ENCODE data around the gene TGM4.

Gene TGM4

GRCh38 chr3:44880284-44880683 lies 5.9 kb downstream of the TGM4 start:
- DNase-seq (ENCODE audit: low spot score) = no peak

DNA sequence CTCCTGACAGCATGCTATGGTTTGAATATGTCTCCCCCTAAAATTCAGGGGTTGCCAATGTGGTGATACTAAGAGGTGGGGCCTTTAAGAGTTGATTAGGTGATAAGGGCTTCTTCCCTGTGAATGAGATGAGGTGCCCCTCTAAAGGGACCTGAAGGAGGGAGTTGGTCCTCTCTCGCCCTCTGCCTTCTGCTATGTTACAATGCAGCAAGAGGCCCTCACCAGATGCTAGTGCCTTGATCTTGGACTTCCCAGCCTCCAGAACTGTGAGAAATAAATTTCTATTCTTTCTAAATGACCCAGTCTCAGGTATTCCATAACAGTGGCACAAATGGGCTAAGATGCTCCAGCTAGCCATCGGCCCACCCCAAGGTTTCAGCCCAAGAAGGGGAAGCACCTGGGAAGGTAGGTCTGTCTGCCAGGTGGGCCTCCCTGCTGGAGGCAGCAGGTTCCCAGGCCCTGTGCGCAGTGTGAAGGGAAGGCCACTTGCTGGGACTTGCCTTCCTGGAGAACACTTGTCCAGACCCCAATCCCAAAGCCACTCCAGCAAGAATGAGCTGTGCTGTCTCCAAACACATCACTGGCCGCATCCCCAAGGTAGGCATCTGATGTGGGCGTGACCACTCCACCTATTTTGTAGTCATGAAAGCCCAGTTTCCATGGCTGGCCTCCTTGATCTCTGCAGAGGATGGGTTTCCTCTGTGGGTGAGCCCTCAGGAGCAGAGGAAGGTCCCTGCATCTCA lies 9.0 kb downstream of the TGM4 start:
- DNase-seq (ENCODE audit: low spot score) = no peak

- DNase-seq (ENCODE audit: low spot score) = no peak
These were observed 9.6 kb downstream of the TGM4 start for GRCh38 chr3:44883999-44884431.

DNA sequence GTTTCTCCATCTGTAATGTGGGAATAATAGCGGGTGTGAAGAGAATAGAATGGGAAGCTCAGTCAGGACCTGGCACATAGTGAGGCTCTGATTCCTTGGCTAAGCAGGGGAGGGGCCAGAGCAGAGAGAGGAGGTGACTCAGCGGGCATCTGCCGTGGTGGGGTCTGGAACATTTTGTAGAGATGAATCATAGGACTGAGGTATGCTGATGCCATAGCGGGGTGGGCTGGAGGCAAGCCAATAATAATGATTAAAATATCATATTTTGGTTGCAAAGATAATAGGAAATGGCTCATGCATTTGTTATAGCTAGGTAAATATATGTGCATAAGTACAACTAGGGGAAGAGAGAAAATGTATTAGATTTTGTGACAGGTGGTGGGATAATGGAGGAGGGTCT lies 11.2 kb downstream of the TGM4 start:
- no peak for DNase-seq (ENCODE audit: low spot score)

DNA sequence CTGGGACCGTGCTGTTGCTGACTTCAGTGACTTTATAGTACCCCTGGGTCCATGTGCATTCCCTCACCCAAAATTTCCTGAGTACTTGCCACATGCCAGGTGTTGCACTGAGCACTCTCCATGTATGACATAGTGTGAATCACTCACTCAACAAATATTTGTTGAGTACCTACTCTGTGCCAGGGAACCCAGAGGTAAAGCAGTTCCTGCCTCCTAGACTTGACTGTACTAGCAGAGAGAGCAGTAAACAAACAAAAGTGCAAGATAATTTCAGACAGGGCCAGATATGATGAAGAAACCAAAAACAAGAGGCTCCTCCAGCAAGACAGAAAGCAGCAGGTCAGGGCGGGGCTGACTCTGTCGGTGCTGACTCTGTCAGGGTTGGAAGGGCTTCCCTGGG lies 12.2 kb downstream of the TGM4 start:
- DNase-seq (ENCODE audit: low spot score) = no peak

GRCh38 chr3:44887101-44887500 lies 12.7 kb downstream of the TGM4 start:
- no peak for DNase-seq (ENCODE audit: low spot score)

DNA sequence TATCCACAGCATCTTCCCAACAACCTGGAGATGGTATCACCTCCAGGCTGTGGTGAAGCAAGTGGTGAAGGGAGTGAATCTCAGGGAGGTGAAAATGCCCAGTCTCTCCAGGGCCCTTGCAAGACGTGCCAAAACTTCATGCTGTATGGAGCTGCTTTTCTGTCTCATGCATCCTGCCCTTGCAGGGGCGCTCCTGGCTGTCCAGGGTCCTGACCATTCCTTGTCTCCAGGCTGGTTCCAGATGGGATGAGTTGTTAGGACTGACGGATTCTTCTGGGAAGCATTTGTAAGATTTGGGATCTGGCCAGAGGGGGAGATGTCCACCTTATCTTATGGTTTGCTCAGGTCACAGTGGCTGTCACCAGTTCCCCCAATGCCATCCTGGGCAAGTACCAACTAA lies 15.8 kb downstream of the TGM4 start:
- DNase-seq (ENCODE audit: low spot score) = no peak

DNA sequence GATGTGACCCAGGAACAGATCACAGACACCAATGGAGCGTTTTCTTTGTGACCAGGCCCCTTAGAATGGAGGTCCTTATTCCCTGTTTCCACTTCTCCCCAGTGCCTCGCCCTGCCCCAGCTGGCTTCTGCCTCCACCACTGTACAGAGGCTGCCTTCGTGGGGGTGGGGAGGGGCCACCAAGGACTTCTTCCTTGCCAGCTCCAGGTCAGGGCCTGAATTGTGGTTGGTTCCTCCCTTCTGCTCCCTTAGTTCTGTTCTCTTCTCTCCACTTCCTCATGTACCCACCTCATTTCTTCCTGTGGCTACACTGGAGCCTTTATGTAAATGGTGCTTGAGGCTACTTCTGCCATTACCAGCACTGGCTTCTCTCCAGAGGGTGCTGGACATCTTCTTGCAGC lies 16.4 kb downstream of the TGM4 start:
- no peak for DNase-seq (ENCODE audit: low spot score)

DNA sequence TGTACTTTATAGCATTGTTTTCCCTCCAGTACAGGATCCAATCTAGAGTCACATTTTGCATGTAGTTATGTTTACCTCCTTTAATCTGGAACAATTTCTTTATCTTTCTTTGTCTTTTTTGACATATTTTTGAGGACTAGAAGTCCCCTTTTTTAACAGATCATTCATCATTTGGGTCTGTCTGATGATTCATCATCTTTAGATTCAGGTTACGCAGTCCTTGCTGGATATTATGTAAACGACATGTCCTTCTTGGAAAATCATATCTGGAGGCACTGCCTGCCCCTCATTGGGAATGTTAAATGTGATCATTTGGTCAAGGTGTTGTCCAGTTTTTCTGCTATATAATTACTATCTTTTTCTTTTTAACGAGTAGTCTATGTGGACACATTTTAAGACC lies 18.3 kb downstream of the TGM4 start:
- no peak for DNase-seq (ENCODE audit: low spot score)

DNA sequence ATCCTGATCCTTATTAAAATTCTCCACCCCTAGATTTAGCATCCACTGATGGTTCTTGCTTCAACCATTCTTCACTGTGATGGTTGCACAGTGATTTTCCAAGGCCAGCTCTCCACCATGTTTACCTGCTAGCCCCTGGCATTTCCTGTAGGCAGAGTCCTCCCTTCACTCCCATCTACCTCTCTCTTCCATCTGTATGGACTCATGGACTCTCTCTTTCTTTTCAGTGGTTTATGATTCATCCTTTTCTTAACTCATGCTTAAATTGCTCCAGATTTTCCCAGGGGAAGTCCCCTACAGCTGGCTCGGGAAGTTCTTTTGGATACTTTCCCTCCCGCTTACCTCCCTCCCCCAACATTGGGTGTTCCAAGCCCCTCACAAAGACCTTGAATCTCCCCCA lies 18.7 kb downstream of the TGM4 start:
- no peak for DNase-seq (ENCODE audit: low spot score)

- DNase-seq (ENCODE audit: low spot score) = no peak
These were observed 20.1 kb downstream of the TGM4 start for GRCh38 chr3:44894485-44894884.

GRCh38 chr3:44896440-44896839 lies 22.0 kb downstream of the TGM4 start:
- DNase-seq (ENCODE audit: low spot score) = no peak

GRCh38 chr3:44899683-44900367 lies 25.4 kb downstream of the TGM4 start:
- DNase-seq (ENCODE audit: low spot score) = no peak

DNA sequence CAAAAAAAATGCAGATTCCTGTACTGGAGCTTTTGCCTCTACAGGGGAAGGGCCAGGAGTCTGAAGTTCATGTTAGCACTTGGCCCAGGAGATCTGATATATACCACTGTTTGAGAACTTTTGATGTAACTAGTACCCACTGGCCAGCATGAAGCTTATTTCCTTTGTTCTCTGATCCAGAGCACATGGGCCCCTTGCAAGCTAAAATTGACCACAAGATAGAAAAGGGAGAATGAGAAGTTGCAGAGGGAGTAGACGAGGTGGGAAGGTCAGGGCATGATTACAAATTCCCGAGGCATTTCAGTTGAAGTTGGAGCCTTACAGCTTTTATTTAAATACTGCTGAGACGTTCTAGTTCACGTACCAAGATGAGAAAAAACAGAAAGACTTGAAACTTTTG lies 28.2 kb downstream of the TGM4 start:
- no peak for DNase-seq (ENCODE audit: low spot score)

DNA sequence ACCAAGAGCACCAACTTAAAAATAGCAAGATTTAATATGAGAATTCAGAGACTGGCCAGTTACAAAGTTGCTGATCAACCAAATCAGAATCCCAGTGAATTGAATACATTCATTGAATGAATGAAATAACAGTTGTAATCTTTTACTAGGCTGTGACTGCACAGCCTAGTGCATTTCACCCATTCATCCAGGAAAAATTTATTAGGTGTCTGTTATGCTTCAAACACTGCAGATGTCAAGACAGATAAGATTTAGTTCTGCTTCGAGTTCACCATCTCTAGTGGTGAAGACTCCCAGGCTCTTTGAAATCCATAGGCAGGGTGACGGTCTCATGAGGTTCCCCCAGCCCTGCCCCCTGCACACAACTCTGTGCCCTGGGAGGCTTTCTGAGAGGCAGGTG lies 28.9 kb downstream of the TGM4 start:
- no peak for DNase-seq (ENCODE audit: low spot score)

DNA sequence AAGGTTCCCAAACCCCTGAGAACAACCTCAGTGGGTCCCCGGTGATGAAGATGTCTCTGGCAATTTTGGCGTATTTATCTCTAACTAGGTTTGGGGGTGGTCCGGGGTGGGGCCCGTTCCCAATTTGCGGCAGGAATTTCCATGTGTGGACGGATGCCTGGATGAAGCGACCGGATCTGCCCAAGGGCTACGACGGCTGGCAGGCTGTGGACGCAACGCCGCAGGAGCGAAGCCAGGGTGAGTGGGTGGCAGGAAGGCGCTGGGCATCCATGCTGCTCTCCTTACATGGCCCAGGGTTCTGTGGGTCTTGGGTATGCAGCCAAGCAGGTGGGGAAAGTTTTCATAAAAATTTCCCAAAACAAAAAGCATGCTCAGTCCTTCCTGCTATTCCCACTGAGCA lies 29.3 kb downstream of the TGM4 start:
- no peak for DNase-seq (ENCODE audit: low spot score)

- no peak for DNase-seq (ENCODE audit: low spot score)
These were observed 31.2 kb downstream of the TGM4 start for GRCh38 chr3:44905446-44906157.

GRCh38 chr3:44906997-44907396 lies 32.6 kb downstream of the TGM4 start:
- DNase-seq (ENCODE audit: low spot score) = no peak

GRCh38 chr3:44907612-44908011 lies 33.2 kb downstream of the TGM4 start:
- DNase-seq (ENCODE audit: low spot score) = no peak

DNA sequence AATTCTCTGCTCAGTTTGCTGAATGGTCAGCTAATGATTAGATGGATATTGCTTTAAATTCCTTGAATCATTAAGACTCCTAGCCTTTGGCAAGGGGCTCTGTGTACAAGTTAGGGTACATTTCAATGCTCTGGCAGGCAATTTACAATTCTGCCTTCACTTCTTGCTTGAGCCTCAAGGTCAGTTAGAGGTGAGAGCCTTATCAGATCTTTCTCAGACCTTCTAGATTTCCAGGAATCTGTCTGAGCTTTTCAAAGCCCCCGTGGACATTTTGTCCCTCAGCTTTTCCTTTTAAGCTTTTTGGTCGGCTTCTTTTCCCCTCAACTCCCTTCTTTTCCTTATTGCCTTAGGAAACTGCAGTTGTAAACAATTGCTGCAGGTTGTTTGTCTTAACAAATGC lies 34.7 kb downstream of the TGM4 start:
- DNase-seq (ENCODE audit: low spot score) = no peak

- DNase-seq (ENCODE audit: low spot score) = no peak
These were observed 36.3 kb downstream of the TGM4 start for GRCh38 chr3:44910693-44911092.

- DNase-seq (ENCODE audit: low spot score) = no peak
These were observed 39.6 kb downstream of the TGM4 start for GRCh38 chr3:44913868-44914468.

- no peak for DNase-seq (ENCODE audit: low spot score)
These were observed 40.5 kb downstream of the TGM4 start for GRCh38 chr3:44914936-44915335.

All from left forelimb (tissue), 1 donor.